Epithelial cell of esophagus (primary cell): ENCODE results near the gene ITFG1.
"Not testable (repeated sequence)": the region's sequence is repeated elsewhere in the genome, so short reads cannot be mapped to it uniquely, and the experiment has no call there.

Source experiments
- DNase-seq: peaks from one replicate; pipeline ENCODE4 v3.0.0; 2010; ENCODE audit warnings: low read depth
- H3K4me3 ChIP-seq: 2 replicates; pipeline ENCODE4 v1.5.1; 2011; ENCODE audit warnings: mild to moderate bottlenecking, low read length, control low read depth
- TF ChIP-seq, protein P1 (sequence below): IDR thresholded peaks from 2 replicates; pipeline ENCODE4 v1.5.1; 2011; ENCODE audit warnings: low read depth, mild to moderate bottlenecking, low read length, control low read depth, inconsistent platforms; ENCODE audit not compliant: insufficient read depth; ENCODE audit errors: missing control alignments

ITFG1 gene

DNA sequence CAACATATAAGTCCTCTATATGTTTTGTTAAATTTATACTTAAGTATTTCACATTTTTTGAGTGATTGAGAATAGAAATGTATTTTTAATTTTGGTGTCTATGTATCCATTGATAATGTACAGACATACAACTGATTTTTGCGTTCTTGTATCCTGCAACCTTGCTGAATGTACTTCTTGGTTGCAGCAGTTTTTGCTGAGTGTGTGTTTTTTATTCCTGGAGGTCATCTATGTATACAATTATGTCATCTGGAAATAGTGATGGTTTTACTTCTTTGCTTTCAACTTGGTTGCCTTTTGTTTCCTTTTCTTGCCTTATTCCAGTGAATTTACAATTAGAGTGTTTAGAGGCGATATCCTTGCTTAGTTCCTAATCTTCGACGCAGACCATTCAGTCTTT, 249.6 kb downstream of the ITFG1 start:
- TF ChIP-seq, protein P1, sequence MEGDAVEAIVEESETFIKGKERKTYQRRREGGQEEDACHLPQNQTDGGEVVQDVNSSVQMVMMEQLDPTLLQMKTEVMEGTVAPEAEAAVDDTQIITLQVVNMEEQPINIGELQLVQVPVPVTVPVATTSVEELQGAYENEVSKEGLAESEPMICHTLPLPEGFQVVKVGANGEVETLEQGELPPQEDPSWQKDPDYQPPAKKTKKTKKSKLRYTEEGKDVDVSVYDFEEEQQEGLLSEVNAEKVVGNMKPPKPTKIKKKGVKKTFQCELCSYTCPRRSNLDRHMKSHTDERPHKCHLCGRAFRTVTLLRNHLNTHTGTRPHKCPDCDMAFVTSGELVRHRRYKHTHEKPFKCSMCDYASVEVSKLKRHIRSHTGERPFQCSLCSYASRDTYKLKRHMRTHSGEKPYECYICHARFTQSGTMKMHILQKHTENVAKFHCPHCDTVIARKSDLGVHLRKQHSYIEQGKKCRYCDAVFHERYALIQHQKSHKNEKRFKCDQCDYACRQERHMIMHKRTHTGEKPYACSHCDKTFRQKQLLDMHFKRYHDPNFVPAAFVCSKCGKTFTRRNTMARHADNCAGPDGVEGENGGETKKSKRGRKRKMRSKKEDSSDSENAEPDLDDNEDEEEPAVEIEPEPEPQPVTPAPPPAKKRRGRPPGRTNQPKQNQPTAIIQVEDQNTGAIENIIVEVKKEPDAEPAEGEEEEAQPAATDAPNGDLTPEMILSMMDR = no peak
- no peak for DNase-seq
- H3K4me3 ChIP-seq = no peak overlapping the region

DNA sequence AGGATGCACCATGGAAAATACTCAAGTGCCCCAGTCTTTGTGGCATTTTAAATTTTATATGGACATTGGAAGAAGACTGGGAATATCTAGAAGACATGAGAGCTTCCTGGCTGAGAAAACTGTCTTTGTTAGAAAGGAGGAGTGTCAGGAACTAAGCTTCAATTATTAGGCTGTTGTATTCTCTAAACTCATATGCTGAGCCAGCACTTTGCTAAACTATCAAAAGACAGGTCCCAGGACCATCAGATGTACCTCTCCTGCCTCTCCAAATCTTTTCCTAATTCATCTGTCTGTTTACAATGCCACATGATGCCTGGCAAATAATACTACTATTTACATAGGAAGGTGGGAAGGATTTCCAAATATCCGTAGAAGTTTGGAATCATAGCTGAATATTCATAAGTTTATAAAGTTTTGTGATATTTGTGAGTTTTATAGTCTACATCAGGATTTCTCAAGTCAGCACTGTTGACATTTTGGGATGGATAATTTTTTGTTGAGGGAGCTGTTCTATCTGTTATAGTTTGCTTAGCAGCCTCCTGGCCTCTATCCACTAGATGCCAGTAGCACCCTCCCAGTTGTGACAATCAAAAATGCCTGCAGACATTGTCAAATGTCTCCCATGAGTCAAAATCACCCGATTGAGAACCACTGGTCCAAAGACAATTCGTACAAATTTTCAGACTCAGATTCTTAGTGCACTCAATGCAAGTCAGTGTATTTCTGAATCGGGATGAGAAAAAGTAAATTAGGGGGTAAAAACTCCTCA, 255.9 kb downstream of the ITFG1 start:
- DNase-seq = no peak
- TF ChIP-seq, protein P1 = peak; percentile 28

DNA sequence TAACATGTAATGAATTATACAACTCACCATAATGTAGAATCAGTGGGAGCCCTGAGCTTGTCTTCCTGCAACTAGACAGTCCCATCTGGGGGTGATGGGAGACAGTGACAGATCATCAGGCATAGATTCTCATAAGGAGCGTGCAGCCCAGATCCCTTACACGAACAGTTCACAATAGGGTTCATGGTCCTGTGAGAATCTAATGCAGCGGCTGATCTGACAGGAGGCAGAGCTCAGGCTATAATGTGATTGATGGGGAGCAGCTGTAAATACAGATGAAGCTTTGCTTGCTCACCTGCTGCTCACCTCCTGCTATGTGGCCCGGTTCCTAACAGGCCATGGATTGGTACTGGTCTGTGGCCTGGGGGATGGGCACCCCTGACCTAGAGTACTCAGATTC, 257.4 kb downstream of the ITFG1 start:
- not testable (repeated sequence) for H3K4me3 ChIP-seq, DNase-seq

More for the DNA sequence above, 255.9 kb downstream of the ITFG1 start:
- H3K4me3 ChIP-seq = no peak overlapping the region

DNA sequence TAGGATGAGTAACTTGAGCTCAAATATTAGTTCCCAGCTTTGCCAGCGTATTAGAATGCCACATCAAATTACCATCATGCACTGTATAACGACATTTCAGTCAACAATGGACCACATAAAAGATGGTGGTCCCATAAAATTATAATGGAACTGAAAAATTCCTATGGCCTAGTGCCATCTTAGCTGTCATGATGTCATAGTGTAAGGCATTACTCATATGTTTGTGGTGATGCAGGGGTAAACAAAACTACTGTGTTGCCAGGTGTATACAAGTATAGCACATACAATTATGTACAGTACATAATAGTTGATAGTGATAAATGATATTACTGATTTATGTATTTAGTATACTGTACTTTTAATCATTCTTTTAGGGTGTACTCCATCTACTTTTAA, 262.7 kb downstream of the ITFG1 start:
- H3K4me3 ChIP-seq = no peak overlapping the region
- DNase-seq = peak; percentile 15
- TF ChIP-seq, protein P1 = no peak

DNA sequence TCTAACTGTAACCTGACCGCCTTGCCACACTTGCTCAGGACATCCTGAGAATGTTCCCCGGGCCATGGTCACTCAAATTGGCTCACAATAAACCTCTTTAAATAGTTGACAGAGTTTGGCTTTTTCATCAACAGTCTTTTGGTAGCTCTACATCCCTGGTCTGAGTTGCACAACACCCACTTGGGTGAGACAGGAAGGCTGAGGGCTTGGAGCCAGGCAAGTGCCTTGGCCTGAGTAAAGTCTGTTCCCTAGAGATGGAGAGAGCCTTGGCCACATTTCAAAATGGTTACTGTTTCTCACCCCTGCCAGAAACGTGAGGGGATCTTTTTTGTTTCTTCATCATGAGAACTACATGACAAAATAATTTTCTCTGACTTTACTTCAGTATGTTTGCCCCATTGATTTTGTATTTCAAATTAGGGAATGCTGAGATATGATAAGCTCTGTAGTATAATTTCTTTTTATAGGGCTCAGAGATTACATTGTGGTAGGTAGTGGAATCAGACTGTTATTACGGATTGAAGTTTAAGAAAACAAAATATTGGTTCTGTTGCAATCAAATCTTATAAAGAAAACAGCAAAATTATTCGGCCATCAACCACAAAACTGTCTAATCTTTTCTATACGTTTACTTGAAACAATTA, 263.2 kb downstream of the ITFG1 start:
- DNase-seq = no peak
- H3K4me3 ChIP-seq = no peak overlapping the region
- TF ChIP-seq, protein P1 = no peak

DNA sequence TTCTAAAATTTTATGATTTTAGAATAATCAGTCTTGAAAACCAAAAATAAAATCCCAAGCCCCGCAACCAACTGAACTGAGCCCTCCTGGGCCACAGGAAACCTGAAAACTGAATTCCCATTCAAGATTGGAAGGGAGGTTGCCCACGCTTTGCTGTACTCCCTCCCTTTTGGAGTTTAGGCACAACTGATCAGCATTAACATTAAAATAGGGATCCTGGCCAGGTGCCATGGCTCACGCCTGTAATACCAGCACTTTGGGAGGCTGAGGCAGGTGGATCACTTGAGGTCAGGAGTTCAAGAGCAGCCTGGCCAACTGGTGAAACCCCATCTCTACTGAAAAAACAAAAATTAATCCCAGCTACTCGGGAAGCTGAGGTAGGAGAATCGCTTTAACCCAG, 264.4 kb downstream of the ITFG1 start:
- no peak overlapping the region for H3K4me3 ChIP-seq
- no peak for DNase-seq
- TF ChIP-seq, protein P1 = no peak

DNA sequence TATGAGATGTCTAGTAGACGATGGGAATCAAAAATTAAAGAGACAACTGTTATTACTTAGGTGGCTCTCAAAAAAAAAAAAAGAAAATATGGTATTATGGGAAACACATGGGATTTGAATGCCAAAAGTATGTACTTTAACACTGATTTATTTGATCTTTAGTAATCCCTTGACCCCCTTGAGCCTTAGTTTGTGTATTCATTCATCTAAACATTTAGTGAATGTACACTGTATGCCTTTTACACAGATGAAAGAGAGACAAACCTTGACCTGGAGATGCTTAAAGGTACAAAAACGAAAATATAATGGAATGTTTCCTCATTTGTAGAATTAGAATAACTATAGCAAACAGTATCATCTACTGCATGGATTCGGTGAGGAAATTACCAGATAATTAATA, 278.5 kb downstream of the ITFG1 start:
- DNase-seq = no peak
- TF ChIP-seq, protein P1 = no peak
- no peak overlapping the region for H3K4me3 ChIP-seq

DNA sequence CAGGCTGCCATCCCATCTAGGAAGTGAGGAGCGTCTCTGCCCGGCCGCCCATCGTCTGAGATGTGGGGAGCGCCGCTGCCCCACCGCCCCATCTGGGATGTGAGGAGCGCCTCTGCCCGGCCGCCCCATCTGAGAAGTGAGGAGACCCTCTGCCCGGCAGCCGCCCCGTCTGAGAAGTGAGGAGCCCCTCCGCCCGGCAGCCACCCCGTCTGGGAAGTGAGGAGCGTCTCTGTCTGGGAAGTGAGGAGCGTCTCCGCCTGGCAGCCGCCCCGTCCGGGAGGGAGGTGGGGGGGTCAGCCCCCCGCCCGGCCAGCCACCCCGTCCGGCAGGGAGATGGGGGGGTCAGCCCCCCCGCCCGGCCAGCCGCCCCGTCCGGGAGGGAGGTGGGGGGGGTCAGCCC, 279.8 kb downstream of the ITFG1 start:
- not testable (repeated sequence) for H3K4me3 ChIP-seq, DNase-seq
